NCI-H774 (cell line): Measurements from ENCODE around the gene FAM9A.

Experiments
- DNase-seq: peaks from one replicate; lab custom pipeline; 2025; lab: John Stamatoyannopoulos, UW

FAM9A gene

DNA sequence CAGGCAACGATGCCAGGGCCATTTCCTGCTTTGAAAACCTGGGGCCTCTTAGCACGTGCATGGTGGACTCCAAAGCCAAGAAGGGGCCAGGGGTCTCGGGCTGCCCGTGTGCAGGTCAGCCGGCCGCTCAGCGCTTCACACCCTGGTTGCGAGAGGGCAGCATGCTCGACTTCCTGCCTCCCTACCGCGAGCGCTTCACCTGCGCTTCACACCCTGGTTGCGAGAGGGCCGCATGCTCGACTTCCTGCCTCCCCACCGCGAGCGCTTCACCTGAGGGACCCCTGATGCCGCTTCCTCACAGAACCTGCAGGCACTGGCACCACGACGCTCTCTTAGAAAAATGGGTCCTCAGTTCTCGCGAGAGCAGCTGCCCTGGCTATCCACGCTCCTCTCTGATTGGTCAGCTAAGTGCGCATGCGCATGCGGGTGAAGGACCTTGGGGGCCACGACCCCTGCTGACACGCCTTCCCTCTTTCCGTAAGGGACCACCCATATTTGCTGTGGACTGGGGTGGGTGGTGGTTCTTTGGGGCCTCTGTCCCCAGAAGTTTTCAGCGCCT is at the start of gene FAM9A:
Gene FAM9A (minus strand): TSS at position 343 of the 559 bp plus-strand sequence. CDS start 1,212 bp downstream, outside the sequence.
- no peak for DNase-seq

DNA sequence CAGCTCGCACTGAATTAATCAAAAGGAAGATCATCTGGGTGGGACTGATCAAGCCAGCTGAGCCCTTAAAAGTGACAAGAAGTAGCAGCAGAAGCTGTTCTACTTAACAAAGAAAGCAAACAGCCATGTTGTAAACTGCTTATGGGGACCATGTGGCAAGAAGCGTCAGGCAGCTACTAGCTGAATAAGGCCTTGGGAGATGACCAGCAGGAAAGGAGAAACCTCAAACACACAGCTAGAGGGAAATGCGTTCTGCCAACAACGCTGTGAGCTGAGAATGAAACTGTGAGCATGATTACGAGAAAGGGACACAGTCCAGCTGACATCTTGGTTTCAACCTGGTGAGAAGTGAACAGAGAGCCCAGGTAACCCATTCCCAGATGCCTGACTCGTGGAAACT is 49.3 kb upstream of the FAM9A start:
- DNase-seq = no peak

DNA sequence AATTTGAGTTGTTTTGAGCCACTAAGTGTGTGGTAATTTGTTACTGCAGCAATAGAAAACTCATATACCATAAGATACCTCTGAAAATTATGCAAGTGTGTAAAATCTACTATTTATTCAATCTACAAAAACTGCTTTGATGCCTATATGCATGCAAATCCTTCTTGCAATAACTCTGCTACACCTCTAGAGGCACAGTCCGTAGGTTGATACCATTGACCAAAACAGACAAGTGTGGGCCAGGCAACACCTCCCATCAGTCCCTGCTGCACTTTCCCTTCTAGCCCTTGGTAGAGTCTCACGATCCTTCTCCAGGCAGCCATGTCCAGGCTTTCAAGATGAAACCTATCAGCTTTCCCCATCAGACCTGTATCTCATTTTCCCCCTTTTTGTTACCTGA is 48.8 kb upstream of the FAM9A start:
- DNase-seq = no peak

DNA sequence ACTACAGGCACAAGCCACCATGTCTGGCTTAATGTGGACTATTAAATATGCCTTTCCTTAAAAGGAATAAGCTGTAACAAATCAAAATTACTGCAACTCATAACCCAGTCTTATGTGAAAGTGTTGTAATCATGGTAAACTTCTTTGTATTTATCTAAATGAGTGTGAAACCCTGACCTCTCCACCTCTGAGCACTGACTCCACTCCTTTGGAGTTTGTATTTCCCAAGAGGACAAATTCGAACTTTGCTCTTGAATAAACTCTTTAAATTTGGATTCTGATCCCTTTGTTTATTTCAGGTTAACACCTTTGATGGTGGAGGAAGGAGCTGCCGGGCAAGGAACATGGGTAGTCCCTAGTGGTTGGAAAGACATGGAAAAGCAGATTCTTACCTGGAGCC is 48.3 kb upstream of the FAM9A start:
- no peak for DNase-seq

DNA sequence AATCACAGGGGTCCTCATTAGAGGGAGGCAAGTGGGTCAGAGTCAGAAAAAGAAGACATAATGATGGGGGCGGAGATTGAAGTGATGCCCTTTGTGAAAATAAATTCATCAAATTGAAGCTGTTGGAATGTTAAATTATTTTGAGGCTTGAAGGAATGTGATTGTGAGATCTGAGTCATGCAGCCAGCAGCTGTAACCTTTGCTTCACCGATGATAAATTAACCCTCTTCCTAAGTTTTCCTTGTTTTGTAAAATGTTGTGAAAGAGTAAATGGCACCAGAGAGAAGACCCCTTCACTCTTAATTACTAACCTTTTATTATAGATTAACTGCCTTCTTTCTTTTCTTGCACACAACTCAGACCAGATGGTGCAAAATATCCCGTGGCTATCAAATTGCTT is 47.7 kb upstream of the FAM9A start:
- DNase-seq = no peak

DNA sequence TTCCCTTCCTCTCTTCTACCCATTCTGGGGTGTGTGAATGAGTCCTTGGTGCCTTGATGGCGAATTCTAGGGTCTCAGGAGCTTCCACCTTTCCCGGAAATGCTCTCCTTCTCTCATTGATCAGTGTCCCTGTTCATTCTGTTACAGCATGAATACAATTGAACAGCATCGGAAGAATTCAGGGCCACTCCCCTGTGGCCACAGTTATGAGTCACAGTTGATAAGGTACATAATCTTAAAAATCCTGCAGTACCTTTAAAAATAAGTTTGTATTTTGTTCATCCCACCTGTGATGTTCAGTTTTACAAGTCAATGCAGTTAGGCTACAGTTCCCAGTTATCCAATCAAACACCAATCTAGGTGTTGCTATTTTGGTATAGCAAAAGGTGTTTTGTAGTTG is 47.3 kb upstream of the FAM9A start:
- no peak for DNase-seq

DNA sequence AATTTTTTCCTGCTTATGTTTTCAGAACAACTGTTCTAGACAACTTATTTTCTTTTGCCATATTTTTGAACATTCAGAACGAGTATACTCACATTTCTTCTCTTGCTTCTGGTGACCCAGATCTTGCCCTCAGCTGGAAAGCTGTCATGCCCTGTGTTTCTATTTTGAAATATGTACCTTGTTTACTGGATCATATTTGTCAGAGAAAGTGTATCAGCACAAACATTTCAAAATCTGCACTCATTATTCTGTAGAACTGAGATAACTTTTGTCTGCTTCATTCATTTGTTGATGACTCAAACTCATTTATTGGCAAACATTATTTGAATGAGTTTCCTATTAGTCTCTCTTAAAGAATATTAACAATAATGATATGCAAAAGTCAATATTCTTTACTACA is 46.2 kb upstream of the FAM9A start:
- DNase-seq = no peak

DNA sequence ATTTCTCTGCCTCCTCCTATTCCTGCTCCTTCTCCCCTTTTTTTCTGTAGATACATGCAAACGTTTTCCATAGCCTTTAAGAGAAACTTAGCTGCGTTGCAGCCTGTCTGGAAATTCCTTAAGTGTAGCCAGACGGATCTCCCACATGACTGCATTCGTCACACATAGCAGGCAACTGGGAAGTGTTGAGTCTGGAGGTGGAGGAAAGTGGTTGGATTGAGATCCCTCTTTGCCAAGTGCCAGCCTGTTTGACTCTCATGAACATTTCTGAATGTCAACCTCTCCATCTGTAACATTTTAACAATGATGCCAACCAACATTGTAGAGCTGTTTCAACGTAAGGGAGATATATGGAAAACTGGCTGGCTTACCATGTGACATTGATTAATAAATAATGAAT is 45.1 kb upstream of the FAM9A start:
- DNase-seq = no peak

DNA sequence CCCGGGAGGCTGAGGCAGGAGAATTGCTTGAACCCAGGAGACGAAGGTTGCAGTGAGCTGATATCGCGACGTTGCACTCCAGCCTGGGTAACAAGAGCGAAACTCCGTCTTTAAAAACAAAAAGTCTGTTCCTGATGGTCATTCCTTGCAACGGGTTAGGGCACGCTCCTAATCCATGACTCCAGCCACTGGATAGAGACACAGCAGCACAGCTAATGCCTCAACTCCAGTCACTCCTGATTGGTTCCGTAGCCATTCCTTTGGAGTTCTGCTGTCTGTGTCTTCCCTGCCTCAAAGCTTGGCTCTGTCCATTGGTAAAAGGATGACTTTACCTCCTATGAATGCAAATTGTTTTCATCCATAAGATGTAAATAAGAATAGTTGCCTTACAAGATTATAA is 44.3 kb upstream of the FAM9A start:
- DNase-seq = no peak

DNA sequence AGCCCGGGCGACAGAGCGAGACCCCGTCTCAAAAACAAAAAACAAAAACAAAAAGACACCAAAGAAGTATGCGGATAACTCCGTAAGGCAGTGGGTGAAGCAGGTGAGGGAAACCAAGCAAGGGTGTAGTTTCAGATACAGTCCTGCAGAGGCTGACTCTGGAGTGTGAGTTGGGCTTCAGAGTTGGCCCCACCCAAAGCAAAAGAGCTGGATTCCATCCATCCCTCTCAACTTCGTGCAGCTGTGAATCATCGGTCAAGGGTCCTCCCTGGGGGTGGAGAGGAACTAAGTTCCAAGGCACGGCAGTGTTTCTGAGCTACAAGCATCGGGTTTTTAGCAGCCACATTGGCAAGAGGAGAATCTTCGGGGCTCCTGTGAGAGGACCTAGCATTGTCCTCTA is 43.9 kb upstream of the FAM9A start:
- DNase-seq = no peak

DNA sequence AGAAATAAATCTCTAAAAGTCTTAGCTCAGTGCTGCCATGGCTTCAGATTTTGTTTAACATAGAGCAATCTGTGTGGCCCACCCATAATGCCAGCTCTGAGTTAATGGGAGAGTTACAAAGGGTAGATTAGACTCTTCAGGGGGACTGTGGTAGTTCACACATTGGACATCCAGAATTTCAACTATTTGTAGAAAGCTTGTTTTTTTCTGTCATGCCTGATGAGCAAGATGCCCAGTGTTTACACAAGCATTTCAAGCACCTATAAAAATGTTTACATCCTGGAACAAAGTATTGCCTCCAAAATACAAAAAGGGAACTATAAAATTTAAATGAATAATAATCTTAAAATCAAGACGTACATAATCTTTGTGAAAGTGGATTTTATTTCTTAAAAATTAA is 43.0 kb upstream of the FAM9A start:
- DNase-seq = no peak

DNA sequence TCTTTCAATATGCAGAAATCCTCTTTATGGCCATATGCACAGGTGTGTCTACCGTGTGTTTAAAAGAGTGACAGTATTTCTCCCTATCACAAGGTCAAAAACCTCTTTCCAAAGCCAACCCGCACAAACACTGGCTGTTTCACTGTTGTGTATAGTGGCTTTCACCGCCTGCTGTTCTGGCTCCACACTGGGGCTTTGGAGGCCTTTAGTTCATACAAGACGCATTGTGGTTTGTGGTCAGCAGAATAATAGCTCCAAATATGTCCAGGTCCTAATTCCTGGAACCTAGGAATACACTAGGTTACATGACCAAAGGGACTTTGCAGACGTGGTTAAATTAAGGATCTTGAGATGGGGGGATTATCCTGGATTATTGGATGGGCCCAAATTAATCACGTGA is 40.7 kb upstream of the FAM9A start:
- DNase-seq = no peak

DNA sequence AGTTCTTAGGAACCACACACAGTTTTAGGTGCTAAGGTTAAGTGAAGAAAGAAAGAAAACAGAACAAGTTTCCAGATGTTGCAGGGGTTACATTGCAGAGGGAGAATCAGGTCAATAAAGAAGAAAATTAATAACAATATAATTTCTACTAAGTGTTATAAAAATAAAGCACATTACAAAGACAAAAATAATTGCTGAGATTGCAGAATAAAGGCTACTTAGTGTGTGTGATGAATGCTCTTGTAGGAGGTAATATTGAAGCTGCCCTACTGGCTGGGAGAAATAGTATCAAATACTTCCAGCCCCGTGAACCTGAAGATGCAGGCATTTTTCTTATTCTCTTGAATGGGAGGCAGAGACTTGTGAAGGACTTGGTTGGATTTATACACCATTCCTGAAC is 33.2 kb upstream of the FAM9A start:
- DNase-seq = no peak

DNA sequence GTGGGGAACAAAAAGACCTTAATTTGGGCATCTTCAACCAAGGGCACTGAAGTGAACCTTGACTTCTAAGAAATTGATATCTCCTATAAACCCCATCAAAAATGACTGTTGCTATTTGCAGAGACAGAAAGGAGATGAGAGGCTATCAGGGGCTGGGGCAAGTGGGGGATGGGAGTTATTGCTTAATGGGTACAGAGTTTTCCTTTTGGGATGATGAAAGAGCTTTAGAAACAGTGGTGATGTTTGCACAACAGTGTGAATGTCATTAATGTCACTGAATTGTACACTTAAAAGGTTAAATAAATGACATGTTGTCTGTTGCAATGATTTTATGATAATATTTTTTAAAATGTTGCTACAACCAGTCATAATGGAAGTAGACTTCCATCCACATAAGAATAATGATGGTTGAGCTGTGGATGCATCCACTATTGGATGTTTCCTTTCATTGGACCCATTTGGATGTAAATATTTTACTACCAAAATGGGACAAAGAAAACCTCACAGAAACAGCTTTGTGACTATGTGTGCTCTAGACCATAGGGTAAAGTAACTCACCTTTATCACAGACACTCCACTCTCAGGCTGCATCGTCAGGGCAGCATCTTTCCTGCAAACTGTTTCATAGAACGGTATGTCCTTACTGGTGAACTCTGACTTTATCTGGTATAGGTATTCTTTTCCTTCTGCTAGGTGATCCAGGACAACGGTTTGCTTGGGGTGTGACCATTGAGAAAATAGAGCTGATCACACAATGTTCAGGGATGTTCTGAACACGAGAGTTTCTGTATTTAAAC is 31.6 kb upstream of the FAM9A start:
- no peak for DNase-seq

DNA sequence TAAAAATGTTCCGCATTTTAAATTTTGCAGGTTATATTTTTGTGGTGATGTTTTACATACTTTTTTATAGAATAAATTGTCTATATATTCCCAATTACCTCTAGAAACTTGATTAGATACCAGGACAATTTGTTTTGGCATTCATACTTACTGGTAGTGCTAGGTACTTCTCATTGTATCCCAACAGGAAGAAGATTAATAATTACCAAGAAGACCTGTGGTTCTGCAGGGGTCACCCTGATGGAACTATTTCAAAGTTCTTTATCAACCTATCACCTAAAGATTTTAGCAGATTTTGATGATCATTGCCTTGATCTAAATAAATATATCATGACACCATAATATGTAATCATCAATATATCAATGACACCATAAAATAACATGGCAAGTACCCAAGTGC is 22.5 kb upstream of the FAM9A start:
- no peak for DNase-seq

DNA sequence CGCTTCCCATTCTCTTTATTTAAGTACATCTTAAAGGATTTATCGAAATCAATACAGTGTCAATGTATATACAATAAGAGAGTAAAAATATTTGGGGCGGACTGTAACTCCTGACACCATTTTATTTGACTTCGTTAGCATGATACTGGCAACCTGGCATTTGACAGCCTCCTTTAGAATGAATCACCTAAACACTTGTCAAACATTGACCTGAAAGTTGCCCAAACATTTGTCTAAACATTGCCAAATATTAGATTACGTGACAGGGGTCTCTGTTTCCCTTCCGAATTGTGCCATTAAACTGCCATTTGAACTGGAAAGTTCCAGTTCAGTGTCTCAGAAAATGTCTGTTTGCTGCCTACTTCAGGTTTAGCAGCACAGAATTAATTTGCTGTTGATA is 20.8 kb upstream of the FAM9A start:
- DNase-seq = no peak

DNA sequence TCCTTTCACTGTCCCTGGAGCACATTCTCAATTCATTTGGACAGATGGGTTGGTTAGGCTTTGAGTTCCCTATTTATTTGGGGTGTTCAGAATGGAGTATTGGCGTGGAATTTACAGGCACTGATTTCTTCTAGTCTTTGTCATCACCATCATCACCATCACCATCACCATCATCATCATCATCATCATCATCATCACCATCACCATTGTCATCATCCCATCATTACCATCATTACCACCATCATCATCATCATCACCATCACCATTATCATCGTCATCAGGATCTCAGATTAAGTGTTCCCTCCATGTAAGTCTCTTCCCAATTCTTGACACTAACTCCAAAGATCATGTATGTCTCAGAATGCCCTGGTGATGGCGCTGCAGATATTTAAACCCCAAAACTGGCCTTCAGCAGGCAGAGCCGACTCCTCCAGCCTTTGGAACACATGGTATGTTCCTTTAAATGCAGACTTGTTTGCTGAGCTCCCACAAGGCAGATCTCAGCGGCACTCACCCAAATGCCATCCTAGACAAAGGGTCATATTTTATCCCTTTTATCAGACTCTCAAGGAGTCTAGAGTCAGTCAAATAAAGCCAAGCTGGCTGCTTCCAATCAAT is 19.8 kb upstream of the FAM9A start:
- peak; percentile 9 for DNase-seq

DNA sequence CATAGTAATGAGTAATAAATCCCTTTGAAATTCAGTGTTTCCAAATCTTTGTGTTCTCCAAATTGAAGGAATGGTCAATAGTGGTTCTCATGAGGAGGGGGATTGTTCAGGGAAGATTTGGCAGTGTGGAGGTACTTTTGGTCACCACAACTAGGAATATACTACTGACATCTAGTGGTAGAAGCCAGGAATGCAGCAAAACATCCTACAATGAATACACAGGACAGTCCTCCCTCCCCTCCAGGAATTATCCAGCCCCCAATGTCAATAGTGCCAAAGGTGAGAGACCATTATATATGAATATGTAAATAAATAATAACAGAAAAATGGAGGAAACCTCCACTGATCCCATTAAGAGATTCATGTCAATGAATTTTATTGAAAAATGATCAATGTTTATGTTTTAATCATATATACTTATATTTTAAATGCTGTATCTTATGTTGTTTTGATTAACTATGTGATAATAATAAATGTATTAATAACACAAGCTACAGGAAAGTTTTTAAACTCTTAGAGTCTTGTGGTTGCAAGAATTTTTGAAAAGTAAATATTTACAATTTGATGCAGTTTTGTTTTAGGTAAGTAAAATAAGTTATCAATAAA is 14.4 kb upstream of the FAM9A start:
- DNase-seq = no peak

DNA sequence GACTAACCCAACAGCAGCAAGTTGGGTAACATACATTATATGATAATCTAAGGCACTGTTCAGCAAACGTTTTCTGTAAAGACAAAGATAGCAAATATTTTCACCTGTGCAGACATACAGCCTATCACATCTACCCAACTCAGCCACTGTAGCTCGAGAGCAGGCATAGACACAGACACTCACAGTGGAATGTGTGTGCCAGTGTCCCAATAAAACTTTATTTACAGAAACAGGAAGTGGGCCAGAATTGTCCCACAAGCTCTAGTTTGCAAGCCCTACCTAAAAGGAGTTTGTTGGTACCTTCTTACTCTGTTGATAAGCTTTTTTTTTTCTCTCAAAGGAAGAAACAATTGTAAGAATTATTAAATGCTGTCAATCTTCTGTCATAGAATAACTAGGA is 11.9 kb upstream of the FAM9A start:
- no peak for DNase-seq

DNA sequence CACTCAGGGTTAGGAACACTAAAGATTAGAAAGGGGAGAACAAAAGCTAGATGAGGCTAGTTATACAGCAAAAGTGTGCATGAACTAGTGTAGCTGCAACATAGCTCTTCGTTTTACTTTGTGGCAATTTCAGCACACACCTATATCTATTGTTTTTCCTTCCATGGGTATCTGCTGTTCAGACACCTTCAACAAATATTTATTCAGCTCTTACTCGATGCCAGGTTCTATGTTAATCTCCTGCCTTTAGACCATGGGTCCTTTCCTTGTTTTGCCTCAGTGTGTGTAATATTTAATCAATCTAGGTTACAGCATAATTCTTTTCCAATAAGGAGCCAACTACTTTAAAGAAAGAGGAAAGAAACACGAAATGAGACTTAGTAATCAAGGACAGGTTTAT is 10.4 kb upstream of the FAM9A start:
- no peak for DNase-seq

DNA sequence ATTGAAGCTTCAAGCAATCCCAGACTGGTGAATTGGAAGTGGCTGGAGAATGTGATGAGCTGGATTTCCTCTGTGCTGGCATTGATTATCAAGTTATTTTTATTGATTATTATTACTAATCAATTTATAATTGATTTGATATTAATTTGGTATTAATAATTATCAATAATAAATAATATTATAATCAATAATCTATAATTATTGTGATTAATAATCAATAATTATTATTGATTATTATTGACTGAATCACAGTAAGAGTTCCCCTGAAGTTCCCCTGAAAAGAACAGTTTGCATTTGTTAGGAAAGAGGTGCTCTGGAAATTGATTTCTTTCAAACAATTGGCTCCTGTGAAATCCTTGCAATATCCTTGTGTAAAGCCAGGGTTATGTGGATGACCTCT is 7.5 kb upstream of the FAM9A start:
- DNase-seq = no peak

DNA sequence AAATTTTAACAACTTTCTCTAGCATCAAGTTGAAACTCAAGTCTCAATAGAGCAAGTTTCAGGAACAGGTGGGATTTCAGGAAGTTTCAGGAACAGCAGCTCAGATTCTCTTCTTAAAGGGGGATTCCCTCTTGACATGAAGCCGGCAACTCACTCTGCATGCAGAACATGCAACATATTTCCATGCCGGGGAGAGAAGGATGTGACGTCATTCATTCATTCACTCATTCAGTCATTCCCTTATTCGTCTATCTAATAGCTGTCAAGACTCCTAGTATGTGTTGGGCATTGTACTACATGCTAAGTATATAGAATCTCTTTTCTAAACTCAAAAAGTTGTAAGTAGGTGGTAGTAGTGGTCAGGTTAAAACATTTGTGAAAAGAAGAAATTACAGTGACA is 4.8 kb upstream of the FAM9A start:
- DNase-seq = no peak

DNA sequence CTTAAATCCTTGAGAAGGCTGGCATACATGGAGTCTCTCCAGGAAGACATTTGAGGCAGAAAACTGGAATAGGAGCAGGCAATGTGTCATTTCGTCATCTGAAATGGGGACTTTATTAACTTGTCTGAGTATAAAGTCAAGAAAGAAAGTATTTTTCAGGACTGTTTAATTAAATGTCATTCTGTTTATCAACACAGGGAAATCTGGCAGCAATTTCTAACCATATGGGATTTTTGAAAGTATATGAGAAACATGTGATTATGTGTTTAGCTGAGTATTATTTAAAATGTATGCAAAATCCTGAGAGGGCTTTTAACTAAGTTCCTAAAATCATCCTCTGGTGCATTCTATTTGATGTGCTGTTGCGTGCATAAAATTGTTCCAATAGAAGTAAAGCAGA is 3.9 kb upstream of the FAM9A start:
- DNase-seq = no peak
